Suprapubic skin (tissue), 4 donors: ENCODE results near the gene ACSS1. TPM values are rescaled to one million over a fixed set of nuclear protein-coding genes. Genes with fewer than 3 reads are reported as not detected.

Experiments
- DNase-seq, 2 donors: peaks; one replicate each; pipeline ENCODE4 v3.0.0-alpha.2; 2019; ENCODE audit warnings: low spot score in 2 of 2
- H3K27ac ChIP-seq: fragments of 200-600 bp; sonication (generic); one replicate; pipeline ENCODE4 v1.5.1; 2019
- H3K27me3 ChIP-seq: fragments of 200-600 bp; sonication (generic); one replicate; pipeline ENCODE4 v1.5.1; 2019
- H3K36me3 ChIP-seq: fragments of 200-600 bp; sonication (generic); one replicate; pipeline ENCODE4 v1.5.1; 2019
- H3K4me1 ChIP-seq: fragments of 200-600 bp; sonication (generic); one replicate; pipeline ENCODE4 v1.5.1; 2019
- H3K4me3 ChIP-seq: fragments of 200-600 bp; sonication (generic); one replicate; pipeline ENCODE4 v1.5.1; 2019; ENCODE audit warnings: mild to moderate bottlenecking
- H3K9me3 ChIP-seq: fragments of 200-600 bp; sonication (generic); one replicate; pipeline ENCODE4 v1.5.1; 2019
- EP300 ChIP-seq: sonication (generic); formaldehyde crosslinking; IDR thresholded peaks from one replicate; pipeline ENCODE4 v1.6.1; 2017; ENCODE audit warnings: antibody characterized with exemption
- POLR2A ChIP-seq, 2 donors: fragments of 450-650 bp; IDR thresholded peaks; one replicate each; pipeline ENCODE4 v1.6.1; 2017; ENCODE audit warnings: antibody characterized with exemption in 2 of 2, mild to moderate bottlenecking in 2 of 2, moderate library complexity in 2 of 2
- POLR2AphosphoS5 ChIP-seq, 3 donors: sonication (generic); formaldehyde crosslinking; IDR thresholded peaks; one replicate each; pipeline ENCODE4 v1.6.1; 2017; ENCODE audit warnings: antibody characterized with exemption in 3 of 3
- WGBS: methylation state at CpG from one replicate; pipeline ENCODE4 v1.1.5; 2018; 5-methylcytosine and 5-hydroxymethylcytosine counted together
- total RNA-seq, 4 donors: library from RNA; depleted of rRNA; stranded (reverse); fragments of >200 nt; gene quantifications; one replicate each; pipeline ENCODE4 v1.1.0, GENCODE V29; 2016
- TF ChIP-seq, protein P1 (sequence below), 2 donors: fragments of 200-600 bp in 1 of 2; fragments of 450-650 bp in 1 of 2; sonication (generic) in 1 of 2; IDR thresholded peaks; one replicate each; pipeline ENCODE4 v1.5.1; 2016 to 2019; ENCODE audit warnings: antibody characterized with exemption in 2 of 2, mild to moderate bottlenecking in 1 of 2, moderate library complexity in 1 of 2

Gene ACSS1
- total RNA-seq, 4 donors from 2014 or later = 29.0 to 80.0 (median 47.6) TPM

DNA sequence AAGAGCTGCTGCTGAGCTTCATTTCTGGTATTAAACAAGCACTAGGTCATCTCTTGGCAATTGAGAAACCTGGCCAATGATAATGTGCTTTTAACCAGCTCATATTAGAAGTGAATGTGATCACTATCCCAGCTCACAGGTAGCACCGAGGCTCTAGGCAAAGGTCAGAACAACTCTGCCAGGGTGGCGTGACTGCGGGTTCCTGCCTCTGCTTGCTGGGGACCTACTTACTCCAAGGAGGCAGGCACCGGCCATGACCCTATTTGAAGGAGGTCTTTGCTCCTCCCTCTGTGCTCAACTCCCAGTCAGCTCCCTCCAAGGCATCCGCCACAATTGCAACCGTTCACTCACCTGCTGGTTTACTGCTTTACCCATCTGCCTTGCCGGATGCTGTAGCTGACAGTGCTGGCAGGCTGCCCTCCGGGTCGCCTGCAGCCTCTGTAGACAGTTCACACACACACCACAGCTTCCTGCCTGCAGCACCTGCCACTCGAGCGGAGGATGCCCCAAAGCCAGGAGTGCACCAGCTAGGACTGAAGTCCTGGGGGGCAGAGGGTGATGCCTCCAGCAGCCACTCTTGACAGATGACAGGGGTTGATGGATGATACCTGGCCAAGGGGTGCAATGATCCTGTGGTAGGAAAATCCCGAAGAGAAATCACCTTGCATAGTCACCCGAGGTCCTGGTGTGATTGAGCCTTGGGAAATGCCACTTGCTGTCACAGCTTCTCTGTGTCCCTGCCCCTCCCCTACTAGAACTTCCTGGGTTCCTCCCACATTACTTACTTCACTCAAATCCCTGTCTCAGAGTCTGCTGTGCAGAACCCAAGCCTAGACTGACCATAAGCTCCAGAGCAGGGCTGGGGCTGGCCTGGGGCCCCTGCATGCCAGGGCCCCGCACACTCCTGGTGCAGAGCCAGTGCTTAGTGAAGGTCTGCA, 32.8 kb upstream of the ACSS1 start:
- Histone ChIP-seq H3K27me3 (peaks cover 35% of the 10 kb centered on the region), H3K4me3 (no peak overlapping the region), H3K27ac (no peak overlapping the region), H3K9me3 (no peaks in the 10 kb centered on the region), H3K4me1 (no peaks in the 10 kb centered on the region), H3K36me3 (no peaks in the 10 kb centered on the region)
- WGBS = 38% methylated on average over 9 of the region's 14 CpGs
- DNase-seq = no peak
- TF ChIP-seq POLR2A (IDR thresholded peaks at IDR 0.05) (no peak), EP300 (no peak), POLR2AphosphoS5 (IDR thresholded peaks at IDR 0.05) (no peak)
- TF ChIP-seq, protein P1, sequence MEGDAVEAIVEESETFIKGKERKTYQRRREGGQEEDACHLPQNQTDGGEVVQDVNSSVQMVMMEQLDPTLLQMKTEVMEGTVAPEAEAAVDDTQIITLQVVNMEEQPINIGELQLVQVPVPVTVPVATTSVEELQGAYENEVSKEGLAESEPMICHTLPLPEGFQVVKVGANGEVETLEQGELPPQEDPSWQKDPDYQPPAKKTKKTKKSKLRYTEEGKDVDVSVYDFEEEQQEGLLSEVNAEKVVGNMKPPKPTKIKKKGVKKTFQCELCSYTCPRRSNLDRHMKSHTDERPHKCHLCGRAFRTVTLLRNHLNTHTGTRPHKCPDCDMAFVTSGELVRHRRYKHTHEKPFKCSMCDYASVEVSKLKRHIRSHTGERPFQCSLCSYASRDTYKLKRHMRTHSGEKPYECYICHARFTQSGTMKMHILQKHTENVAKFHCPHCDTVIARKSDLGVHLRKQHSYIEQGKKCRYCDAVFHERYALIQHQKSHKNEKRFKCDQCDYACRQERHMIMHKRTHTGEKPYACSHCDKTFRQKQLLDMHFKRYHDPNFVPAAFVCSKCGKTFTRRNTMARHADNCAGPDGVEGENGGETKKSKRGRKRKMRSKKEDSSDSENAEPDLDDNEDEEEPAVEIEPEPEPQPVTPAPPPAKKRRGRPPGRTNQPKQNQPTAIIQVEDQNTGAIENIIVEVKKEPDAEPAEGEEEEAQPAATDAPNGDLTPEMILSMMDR (IDR thresholded peaks at IDR 0.05) = no peak

DNA sequence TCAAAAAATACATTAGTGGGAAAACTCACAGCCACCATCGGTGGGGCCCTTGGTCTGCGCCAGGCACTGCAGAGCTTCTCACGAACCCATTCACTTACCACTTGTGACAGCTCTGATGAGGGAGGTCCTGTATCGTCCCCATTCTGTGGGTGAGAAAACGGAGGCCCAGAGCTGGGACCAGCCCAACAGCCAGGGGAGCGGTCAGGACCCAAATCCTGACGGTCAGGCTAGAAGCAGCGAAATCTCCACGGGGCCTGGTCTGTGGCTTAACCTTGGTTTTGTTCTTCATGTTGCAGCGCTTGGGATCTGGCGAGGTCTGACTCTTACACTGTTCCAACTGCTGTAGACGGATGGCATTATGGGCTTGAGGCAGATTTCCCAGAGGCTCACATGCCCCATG, 31.7 kb upstream of the ACSS1 start:
- 89% methylated on average over 12 of the region's 12 CpGs for WGBS
- no peaks in the 10 kb centered on the region for H3K36me3 ChIP-seq
- H3K9me3 ChIP-seq = no peaks in the 10 kb centered on the region
- no peak for DNase-seq
- peaks cover 2% of the 10 kb centered on the region for H3K4me1 ChIP-seq
- TF ChIP-seq EP300 (no peak), POLR2AphosphoS5 (IDR thresholded peaks at IDR 0.05) (no peak), POLR2A (IDR thresholded peaks at IDR 0.05) (no peak)
- TF ChIP-seq, protein P1 (IDR thresholded peaks at IDR 0.05) = no peak
- H3K4me3 ChIP-seq = no peak overlapping the region
- H3K27ac ChIP-seq = no peak overlapping the region
- H3K27me3 ChIP-seq = peaks cover 46% of the 10 kb centered on the region

DNA sequence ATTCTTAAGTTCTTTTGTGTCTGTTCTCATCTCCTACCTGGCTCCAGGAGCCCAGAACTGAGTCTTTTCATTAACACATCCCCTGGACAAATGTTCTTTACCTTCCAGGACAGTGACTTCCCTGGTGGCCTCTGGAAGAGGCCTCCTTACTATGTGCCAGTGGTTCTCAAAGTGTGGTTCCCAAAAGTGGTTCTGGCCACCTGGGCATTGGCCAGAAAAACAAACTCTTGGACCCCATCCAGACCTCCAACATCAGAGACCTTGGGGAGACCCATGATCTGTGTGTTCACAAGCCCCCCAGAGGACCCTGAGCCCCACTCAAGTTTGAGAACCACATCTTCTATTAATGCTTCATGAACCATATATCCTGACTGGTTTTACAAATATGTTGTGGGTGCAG, 31.2 kb upstream of the ACSS1 start:
- H3K4me3 ChIP-seq = no peak overlapping the region
- DNase-seq = no peak
- H3K27ac ChIP-seq = no peak overlapping the region
- no peaks in the 10 kb centered on the region for H3K36me3 ChIP-seq
- H3K4me1 ChIP-seq = peaks cover 8% of the 10 kb centered on the region
- no peaks in the 10 kb centered on the region for H3K9me3 ChIP-seq
- TF ChIP-seq POLR2A (IDR thresholded peaks at IDR 0.05) (no peak), POLR2AphosphoS5 (IDR thresholded peaks at IDR 0.05) (no peak), EP300 (no peak)
- TF ChIP-seq, protein P1 (IDR thresholded peaks at IDR 0.05) = no peak
- peaks cover 52% of the 10 kb centered on the region for H3K27me3 ChIP-seq

DNA sequence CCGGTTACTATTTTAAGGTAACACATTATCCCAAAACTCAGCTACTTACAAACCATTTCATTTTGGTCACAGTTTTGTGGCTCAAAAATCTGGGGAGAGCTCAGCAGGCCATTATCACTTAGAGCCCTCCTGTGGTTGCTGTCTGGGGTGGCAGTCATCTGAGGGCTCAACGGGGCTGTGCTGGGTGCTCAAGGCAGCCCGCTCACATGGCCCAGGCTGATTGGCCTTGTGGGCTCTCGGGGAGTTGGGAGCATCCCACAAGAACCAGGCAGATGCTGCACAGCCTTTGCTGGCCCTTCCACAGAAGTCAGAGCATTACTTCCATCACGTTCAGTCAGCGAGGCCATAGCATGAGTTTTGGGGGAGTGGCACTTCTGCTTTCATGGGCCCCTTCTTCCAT, 30.3 kb upstream of the ACSS1 start:
- H3K27ac ChIP-seq = no peak overlapping the region
- DNase-seq = no peak
- no peak overlapping the region for H3K4me3 ChIP-seq
- TF ChIP-seq, protein P1 (IDR thresholded peaks at IDR 0.05) = no peak
- TF ChIP-seq POLR2A (IDR thresholded peaks at IDR 0.05) = no peak
- TF ChIP-seq POLR2AphosphoS5 (IDR thresholded peaks at IDR 0.05) = no peak
- peaks cover 16% of the 10 kb centered on the region for H3K4me1 ChIP-seq
- H3K36me3 ChIP-seq = no peaks in the 10 kb centered on the region
- no peaks in the 10 kb centered on the region for H3K9me3 ChIP-seq
- 64% methylated on average over 3 of the region's 6 CpGs for WGBS
- H3K27me3 ChIP-seq = peaks cover 60% of the 10 kb centered on the region

DNA sequence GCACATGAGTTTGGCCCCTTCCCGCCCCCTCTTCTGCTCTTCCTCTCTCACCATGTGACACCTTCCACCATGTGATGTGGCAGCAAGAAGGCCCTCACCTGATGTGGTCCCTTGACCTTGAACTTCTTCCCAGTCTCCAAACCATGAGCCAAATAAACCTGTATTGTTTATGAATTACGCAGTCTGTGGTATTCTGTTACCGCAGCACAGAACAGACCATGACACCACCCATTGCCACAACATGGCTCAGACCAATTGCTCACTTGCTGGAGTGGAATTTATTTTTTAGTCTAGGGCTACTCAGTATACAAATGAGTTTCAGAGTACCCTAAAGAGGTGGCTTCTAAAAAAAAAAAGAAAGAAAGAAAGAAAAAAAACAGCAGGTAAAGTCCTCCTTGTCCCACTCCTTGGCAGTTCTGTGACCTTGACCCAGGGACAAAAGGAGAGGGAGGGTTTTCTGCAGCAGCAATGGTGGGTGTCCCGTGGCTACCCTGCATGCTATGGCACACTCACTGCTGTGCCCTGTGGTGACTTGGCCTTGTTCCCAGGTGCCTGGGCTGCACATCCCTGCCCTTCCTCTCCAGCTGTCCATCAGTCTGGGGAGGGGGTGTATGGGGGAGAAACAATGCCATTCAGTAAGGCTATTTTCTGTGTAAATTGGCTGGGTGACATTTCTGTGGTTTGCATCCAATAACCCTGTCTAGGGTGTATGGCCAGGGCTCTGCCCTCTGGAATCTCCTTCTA, 29.4 kb upstream of the ACSS1 start:
- no peak for DNase-seq
- no peak for TF ChIP-seq POLR2AphosphoS5 (IDR thresholded peaks at IDR 0.05)
- TF ChIP-seq, protein P1 (IDR thresholded peaks at IDR 0.05) = no peak
- no peak for TF ChIP-seq EP300
- H3K36me3 ChIP-seq = no peaks in the 10 kb centered on the region
- no peaks in the 10 kb centered on the region for H3K9me3 ChIP-seq
- H3K27ac ChIP-seq = no peak overlapping the region
- peaks cover 69% of the 10 kb centered on the region for H3K27me3 ChIP-seq
- 90% methylated on average over 4 of the region's 4 CpGs for WGBS
- peaks cover 19% of the 10 kb centered on the region for H3K4me1 ChIP-seq
- no peak overlapping the region for H3K4me3 ChIP-seq
